GM21529 (cell line): ENCODE results near the gene VANGL2.

Source experiments
- ATAC-seq: cut with Tn5 transposase; IDR thresholded peaks from one replicate; pipeline ENCODE4 v1.9.1; 2021; ENCODE audit not compliant: unreplicated experiment

Gene VANGL2

DNA sequence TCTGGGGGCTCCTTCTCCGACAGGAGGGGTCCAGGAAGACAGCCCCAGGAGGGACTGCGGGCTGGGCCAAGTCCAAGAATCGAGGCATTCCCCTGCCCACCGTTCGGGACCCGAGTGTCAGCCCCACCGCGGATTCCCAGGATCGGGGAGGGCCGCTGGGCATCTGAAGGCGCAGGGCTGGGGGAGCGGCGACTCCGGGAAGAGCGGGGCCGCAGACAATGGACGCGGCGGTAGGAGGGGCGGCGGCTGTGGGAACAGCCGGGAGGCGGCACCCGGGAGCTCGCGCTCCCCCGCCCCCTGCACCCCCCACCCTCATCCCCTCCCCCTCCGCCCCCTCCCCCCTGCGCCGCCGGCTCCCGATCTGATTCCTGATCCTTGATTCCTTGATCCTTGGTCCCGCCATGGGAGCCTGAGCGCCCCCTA lies at the start of gene VANGL2:
TSS of gene VANGL2 (plus strand) at position 342 of the 423 bp plus-strand sequence. CDS start 15,274 bp downstream, outside the sequence.
- ATAC-seq, result no peak

DNA sequence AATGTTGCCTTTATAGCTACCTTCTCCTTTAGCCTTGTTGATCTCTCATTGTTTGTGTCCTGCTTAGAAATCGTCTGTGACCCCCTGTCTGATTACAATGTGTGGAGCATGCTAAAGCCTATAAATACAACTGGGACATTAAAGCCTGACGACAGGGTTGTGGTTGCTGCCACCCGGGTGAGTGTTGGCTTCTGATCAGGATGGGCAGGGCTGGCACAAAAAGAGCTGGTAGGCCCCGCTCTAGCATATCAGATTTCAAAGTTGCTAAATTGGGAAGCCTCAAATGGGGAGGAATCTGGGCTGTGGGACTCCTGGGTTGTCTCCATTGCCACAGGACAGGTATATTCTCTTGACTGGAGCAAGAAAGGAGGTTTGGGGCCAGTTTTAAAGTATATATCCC lies 48.7 kb upstream of the VANGL2 start:
- no peak for ATAC-seq

DNA sequence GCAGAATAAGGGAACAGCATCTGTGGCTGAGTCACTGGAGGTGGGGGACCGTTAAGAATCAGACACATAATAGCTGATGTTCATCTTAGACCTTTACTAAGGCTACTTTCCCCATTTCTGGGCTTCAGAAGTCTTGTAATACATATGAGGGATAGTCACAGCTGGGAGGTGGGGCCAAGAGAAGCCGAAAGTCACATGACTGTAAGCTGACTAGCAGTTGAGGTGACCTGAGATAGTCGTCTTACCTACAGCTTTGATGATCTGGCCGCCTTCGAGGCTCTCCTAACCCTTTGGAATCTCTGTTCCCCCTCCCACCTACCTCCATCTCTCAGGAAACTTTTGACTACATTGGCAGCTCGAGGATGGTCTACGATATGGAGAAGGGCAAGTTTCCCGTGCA lies 47.8 kb upstream of the VANGL2 start:
- ATAC-seq, result no peak

DNA sequence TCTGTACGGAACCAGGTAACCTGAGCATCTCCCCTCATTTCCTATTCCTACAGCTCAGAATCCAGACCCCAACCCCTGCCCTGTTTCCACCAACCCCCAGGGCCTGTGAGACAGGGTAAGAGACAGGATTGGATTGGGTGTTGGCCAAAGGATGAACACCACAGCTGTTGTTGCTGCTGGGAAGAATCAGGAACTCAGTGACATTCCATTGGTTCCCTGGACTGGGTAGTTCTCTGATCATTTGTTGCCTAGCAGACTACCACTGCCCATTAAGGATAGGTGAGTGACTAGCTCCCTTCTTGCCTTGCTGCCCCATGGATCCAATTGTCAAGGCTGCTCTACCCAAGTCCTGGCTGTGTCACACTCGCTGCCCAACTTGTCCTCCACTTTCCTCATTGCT lies 47.1 kb upstream of the VANGL2 start:
- ATAC-seq, result no peak

DNA sequence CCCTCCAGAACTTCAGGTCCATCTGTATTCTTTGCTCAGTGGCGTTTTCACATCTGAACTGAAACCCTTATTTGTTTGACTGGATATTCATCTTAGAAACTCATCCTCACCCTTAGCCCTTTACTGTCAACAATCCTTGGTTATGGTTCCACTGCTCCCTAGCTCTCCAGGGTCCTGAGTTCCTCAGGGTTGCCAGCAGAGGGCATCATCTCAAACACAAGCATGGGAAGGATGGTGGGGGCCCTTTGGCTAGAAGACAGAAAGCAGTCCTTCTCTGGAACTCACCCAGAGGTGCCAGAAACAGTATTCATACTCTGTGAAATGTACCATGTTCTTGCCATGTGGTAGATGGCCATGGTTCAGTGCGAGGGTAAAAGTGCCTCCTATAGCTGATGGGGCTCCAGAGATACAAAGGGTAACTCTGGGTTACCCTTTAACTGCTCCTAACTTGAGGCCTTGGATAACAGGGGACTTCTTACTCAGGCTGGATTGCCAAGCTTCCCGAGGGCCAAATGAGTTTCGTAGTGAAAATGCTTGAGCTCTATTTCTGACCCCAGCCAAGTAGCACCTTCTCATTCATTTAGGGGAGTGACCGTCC lies 45.9 kb upstream of the VANGL2 start:
- no peak for ATAC-seq

DNA sequence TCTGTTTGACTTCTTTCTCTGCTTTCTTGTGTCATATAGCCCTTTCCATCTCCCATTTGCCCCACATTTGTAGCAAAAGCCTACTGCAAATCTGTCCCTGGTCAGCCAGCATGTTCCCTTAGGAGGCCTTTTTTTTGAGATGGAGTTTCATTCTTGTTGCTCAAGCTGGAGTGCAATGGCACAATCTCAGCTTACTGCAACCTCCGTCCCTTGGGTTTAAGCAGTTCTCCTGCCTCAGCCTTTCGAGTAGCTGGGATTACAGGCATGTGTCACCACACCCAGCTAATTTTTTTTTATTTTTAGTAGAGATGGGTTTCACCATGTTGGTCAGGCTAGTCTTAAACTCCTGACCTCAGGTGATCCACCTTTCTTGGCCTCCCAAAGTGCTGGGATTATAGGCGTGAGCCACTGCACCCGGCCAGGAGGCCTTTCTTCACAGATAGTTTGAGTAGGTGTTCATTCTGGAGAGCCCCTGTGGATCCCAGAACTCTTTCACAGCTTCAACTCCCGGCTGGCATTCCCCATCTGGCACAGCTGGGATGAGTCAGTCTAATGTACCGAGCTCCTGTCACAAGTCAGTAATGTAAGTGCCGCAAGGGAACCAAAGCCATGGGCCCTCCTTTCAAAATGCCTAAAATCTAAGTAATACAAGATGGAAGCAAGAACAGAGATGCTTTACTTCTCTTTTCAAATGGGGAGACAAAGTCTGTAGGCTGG lies 42.9 kb upstream of the VANGL2 start:
- no peak for ATAC-seq

DNA sequence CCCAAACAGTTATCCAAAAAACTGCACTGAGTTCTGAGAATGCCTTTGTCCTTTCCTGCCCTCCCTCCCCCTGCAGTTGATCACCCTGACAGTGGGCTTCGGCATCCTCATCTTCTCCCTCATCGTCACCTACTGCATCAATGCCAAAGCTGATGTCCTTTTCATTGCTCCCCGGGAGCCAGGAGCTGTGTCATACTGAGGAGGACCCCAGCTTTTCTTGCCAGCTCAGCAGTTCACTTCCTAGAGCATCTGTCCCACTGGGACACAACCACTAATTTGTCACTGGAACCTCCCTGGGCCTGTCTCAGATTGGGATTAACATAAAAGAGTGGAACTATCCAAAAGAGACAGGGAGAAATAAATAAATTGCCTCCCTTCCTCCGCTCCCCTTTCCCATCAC lies 42.3 kb upstream of the VANGL2 start:
- ATAC-seq, result no peak

DNA sequence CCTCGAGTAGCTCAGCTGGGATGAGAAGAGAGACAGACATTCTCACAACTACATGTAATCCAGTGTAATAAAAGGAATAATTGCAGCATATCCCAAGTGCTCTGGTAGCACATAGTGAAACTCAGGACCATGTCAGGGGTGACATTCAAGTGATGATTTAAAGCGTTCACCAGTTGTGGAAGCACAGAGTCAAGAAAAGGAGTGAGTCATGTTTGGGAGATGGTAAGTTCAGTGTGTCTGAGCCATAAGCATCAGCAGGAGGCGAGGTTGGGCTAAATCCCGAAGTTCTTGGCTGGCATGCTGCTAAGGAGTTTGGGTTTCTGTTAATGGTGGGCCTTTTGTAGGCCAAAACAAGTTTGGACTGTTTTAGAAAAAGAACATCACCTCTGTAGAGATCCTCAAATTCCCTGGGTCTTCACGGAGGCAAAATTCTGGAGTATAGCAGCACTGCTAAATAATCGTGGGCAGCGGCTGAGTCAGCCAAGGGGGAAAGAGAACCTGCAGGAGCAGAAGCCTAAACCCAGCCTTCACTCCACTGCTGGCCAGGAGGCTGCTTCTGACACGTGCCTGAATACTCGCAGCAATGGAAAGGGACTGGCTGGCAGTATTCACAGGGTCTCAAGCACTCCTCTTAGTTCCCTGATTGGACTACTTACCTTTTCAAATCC lies 40.7 kb upstream of the VANGL2 start:
- ATAC-seq, result no peak

DNA sequence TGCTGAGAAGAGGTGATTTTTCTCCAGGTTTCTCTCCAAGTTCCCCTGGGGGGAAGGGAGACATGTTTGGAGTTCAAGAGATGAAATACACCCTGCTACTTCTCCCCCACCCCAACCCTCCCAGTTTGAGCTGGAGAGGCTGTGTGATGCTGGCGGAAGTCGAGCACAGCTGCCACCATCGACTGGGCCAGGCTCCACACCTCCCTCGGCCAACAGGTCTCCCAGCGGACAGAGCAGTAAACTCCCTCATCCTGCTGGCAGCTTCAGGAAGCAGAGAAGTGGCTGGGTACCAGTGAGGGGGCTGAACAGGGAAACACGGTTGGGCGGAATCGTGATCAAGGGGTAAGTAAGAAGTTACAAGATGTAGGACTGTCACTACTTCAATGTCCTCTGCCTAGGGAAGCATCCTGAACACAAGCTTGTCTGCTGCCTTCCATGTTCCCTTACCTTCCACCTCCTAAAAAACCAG lies 40.1 kb upstream of the VANGL2 start:
- ATAC-seq, result no peak

DNA sequence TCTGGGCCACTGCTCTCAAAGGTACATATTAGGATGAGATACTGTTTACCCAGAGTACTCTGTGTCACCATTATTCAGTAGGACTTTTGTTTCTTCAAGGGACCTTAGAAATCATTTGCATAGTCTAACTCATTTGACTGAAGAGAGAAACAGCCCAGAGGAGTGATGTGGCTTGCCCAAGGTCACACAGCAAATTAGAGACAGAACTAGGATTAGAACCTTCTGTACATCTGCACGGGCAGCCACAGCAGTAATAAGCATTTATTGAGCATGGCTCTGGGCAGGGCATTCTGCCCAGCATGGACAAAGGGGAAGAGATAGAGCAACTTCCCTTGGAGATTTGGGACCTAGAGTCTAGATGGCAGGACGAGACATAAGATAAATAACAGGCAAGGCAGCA lies 39.2 kb upstream of the VANGL2 start:
- no peak for ATAC-seq

DNA sequence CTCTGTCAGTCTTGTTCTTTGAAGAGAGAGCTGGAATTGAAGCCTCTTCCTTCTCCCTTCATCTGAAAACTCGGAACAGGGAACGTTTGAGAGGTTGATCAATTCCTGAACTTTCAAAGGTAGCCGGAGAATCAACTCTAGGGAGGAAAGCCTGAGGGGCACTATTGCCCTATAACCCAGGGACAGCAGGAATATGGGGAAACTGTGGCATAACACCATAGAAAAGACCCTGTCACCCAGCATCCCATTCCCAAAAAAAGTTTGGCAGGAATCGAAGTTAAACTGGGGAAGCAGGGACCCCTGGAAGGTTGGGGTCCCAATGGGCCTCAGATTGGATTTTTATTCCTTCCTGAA lies 38.6 kb upstream of the VANGL2 start:
- ATAC-seq, result no peak

DNA sequence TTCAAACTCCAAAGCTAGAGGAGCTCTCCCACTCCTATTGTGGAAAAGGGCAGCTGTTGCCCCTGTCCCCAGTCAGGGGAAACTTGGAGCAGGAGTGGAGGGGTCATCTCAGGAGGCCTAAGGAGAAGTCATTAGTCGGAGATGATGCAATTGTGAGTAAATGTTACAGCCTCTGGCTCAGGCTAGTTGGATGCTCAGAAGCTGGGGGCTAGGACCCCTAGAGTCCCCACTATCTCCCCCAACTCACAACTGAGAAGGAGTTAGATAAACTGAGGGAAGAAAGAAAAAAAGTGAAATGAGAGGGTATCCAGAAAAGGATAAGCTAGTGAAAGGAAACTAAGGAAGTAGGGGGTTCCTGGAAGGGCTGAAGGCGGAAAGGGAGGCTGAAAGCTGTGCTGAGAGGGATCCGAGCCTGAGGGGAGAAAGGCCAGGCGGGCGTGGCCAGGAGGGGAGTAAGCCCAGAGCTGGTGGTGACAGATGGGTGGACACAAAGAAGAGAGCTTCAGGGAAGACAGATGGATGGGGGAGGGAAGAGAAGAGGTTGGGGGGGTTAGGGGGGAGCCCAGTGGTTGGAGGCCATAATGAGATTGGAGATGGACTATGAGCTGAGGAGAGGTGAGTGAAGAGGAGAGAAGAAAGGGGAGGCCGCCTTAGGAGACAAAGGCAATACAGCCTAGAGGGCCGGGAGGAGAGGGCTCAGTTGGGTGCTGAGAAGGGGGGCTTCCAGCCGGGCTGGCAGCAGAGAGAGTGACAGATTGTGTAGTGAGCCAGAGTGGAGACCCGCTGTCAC lies 38.0 kb upstream of the VANGL2 start:
- ATAC-seq, result no peak

DNA sequence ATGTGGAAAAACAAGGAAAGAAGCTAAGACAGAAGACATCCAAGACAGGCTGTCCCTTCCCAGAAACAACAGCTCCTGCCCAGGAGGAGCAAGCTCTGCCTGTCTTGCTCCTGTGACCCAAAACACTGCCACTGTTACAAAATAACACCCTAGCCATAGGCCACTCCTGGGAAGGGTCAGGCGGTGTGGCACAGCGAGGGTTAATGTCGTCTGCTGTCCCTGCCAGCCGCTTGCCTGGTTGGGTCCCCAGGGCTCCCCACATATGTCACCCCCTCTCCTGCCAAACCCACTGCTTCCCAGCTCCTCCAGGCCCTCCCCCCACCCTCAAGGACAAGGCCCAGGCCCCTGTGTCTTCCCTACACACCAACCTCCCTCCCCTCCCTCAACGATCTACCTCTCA lies 37.4 kb upstream of the VANGL2 start:
- ATAC-seq, result no peak

DNA sequence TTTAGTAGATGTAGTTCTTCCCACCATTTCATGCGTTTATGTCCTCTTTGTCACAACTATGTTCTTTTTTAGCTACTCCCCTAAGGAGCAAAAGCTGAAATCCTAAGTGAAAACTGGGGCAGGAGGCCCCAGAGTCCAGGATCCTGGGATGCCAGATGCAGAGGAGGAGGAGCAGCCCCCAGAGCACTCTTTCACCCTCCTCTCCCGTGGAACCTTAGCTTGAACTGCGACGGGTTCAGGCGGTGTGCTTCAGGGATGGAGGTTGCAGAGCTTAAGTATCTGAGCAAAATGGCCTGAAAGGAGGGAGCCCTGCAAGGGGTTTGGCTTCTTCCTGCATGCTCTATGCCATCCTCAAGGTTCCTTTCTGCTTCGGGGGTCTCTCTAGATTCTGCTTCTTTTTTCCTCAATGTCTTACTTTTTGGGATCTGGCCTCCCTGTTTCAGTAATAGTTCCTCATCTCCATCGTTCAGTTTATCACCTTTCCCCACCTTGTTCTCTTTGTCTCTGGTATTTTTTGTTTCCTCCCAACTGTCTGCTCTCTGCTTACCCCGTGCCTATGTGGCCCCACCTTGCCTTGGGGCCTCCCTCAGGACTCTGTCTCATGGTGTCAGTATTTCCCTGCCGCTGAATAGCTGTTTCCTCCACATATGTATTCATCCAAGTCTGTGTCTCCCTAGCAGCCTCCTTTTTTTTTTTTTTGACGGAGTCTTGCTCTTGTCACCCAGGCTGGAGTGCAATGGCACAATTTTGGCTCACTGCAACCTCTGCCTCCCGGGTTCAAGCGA lies 36.2 kb upstream of the VANGL2 start:
- ATAC-seq, result no peak

DNA sequence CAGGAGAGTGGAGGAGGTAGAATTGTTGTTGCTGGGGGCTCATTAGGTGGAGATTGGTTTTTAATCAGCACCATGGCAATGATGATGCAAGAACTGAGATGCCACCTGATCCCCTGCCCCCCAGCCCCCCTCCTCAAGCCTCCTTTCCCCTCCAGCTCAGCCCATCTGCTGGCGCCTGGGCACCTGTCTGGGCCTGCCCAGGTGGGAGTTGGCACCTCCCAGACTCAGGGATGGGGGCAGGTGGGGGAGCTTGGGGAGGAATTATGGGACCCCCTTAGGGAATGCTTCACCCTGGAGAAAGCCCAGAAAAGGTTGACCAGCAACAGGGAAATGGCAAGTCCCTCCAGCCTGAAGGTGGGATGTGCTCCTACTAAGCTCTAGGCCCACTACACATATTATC lies 35.0 kb upstream of the VANGL2 start:
- ATAC-seq, result no peak

DNA sequence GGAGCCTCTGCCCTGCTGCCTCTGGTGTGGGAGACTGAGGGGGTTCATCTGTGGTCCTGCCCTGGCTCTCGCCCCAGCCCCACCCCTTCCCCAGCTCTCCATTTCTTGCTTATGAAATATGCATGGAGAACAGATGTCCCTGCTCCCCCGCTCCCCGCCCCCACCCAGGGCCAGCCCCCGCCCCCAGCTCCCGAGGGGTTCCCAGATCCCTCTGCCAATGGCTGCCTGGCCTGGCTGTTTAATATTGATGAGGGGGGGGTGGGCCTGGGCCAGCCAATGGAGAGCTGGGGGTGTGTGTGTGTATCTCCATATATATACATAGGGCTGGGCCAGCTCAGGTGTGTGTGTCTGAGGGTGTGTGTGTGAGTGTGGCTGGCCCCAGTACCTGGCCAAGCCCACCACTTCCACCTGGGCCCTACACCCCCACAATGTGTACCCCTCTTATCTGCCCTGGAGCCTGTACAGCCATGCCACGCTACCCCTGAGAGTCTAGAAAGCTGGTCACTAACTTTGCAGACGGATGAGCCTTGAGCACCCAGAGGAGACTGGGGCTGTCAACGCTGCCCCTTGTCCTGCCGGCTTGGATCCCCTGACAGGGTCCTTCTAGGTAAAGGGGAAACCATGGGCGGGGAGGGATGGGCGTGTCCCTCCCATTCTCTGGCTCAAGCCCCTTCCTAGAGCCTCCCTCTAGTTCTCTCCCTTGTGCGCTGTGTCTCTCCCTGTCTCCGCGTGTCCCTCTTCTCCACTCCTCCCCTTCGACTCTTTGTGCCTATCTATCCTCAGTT lies 33.4 kb upstream of the VANGL2 start, which contains the start of gene NHLH1:
TSS of gene NHLH1 (plus strand) at position 341 of the 785 bp plus-strand sequence. CDS start 3,661 bp downstream, outside the sequence.
- ATAC-seq, result no peak

DNA sequence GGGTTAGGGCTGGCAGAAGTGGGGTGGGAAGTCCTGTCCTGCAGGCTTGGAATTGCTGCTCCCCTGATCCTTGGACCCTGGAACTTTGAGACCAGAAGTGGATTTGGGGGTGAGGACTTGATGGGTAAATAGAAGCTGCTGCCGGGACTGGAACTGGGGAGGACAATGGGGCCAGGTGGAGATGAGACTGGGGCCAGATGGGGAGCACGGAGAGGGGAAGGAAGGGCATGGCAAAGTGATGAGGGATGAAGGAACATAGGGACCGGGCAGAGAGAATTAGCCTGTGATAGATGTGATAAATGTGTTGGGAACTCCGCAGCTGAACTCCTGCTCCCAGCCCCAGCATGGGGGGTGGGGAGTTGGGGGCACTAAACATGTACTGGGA lies 32.9 kb upstream of the VANGL2 start:
- ATAC-seq, result no peak

DNA sequence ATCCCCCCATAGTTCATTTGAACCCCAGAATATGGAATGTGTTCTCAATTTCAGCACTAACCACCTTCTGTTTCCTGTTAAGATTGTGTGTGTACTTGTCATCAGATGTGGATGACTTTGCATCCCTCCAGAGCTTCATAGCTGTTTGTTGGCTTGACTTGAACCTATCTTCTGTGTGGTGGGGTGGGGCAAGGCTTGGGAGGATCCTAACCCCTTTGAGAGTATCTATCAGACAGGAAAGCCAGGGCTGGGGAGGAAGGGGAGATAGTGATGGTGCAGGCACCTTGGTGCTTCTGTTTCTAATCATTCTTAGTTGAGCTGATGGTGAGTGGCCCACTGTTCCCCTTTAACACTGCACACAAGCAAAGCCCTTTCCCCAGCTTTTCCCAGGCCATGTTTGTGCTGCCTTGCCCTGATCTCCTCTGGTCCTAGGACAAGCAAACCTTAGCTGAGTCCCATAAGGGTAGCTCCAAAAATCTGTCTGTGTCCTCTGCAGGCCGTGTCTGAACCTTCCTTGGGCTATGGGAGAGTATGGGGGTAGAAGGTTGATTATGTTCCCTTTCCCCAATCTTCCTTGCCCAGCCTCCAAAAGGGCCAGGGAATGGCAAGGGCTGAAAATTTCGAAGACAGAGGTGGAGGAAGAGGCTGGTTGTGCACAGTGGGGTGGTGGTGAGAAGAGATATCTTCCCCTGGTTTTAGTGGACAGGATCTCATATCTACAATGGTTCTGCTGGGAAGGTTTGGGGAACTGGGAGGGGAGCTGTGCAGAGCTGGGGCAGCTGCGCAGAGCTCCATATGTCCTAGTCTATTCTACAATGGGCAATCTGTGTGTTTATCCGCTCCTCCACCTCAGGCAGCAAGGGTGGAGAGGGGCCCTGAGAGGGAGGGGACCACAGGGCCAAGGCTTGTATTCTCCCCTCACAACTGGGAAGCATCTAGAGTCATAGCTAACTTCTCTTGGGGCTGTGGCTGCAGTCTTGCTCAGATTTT lies 32.1 kb upstream of the VANGL2 start:
- ATAC-seq, result no peak

DNA sequence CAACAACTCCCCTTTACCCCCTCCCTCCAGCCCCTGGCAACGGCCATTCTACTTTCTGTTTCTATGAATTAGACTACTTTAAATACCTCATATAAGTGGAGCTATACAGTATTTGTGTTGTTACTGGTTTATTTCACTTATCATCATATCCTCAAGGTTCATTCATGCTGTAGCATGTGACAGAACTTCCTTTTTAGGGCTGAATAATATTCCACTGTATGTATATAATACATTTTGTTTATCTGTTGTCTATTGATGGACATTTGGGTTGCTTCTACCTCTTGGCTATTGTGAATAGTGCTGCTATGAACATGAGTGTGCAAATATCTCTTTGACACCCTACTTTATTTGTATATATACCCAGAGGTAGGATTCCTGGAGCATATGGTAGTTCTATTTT lies 31.3 kb upstream of the VANGL2 start:
- no peak for ATAC-seq
